Dermis blood vessel endothelial cell (primary cell): Measurements from ENCODE around the gene PSMD14. TPM values are rescaled to one million over a fixed set of nuclear protein-coding genes. Genes with fewer than 3 reads are reported as not detected.
"Not testable (repeated sequence)": the region's sequence is repeated elsewhere in the genome, so short reads cannot be mapped to it uniquely, and the experiment has no call there.

Experiments
- DNase-seq: peaks from one replicate; pipeline ENCODE4 v3.0.0; 2010
- total RNA-seq: library from RNA; depleted of rRNA; stranded (reverse); fragments of >200 nt; gene quantifications from 2 replicates; pipeline ENCODE4 v1.2.3, GENCODE V29; 2014

PSMD14 gene
- total RNA-seq, 1 donor from 2014 or later: 82.7 TPM

DNA sequence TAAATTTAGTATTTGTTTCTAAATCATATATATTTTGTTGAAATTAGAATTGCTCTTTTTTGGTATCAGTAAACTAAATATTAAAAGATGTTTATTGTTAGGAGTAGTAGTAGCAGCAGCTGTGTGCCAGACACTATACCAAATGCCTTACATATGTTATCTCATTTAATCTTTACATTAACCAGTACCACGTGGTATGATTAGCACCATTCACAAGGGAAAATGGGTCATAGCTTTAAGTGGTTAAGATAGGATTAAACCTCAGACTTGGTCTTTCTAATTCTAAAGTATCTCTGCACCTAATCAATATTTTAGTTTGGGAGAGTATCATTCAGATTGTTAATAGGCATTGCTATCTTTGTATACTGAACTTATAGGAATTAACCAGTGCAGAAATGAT lies 29.0 kb downstream of the PSMD14 start:
- DNase-seq: no peak

DNA sequence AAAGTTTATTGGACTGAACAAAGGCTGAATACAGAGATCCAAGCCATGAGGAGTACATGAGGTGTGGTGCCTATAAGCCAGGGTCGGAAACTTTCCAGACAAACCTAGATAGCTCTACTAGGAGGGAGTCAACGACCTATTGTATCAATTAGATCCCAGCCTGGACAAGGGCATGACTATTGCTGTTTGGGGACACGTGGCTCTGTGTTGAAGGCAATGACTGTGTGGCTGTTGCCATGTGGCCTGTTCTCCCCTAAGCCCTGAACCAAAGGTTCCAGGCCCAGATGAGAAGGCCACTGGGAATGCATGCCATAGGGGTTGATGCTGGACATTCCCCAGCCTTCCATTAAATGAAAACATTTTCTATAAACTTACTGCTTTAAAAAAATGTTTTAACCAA lies 31.3 kb downstream of the PSMD14 start:
- DNase-seq: not testable (repeated sequence)

DNA sequence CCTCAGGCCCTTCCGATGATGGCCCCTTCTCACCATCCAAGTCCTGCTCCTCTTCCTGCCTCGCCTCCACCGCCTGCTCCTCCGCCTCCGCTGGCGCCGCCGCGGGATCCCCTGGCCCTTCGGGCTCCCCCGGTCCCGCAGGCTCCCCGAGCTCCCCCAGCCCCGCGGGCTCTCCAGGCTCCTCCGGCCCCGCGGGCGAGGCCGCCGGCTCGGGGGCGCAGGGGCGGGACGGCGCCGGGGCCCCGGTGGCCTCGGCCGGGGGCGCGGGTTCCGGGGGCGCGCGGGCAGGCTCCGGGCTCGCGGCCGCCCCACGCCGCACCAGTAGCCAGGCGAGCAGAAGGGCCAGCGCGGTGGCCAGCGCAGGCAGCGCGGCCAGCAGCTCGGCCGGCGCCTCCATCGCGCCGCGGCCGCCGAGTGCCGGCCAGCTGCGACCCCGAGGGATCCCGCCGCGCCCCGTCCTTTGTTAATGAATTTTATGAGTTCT lies 32.7 kb downstream of the PSMD14 start:
- DNase-seq: not testable (repeated sequence)

DNA sequence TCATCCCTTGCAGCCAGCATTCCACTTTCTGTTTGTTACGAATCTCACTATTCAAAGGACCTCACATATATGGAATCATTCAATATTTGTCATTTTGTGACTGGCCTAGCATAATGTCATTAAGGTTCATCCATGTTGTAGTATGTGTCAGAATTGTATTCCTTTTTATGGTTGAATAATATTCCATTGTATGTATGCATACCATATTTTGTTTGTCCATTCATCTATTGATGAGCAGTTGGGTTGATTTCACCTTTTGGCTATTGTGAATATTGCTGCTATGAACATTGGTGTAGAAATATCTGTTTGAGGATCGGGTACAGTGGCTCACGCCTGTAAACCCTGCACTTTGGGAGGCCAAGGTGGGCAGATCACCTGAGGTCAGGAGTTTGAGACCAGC lies 35.0 kb downstream of the PSMD14 start:
- no peak for DNase-seq

DNA sequence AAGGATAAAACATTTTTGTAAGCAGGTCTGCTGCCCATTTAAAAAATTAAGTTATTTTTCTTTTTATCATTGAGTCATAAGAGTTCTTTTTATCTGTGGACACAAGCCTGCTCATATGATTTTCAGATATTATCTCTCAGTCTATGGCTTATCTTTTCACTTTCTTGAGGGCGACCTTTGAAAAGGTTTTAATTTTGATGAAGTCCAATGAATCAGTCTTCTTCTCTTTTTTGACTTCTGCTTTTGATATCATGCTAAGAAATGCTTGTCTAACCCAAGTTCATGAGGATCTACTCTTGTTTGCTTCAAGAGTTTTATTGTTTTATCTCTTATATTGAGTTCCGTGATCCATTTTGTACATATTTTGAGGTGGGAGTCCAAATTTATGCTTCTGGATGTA lies 36.5 kb downstream of the PSMD14 start:
- no peak for DNase-seq

DNA sequence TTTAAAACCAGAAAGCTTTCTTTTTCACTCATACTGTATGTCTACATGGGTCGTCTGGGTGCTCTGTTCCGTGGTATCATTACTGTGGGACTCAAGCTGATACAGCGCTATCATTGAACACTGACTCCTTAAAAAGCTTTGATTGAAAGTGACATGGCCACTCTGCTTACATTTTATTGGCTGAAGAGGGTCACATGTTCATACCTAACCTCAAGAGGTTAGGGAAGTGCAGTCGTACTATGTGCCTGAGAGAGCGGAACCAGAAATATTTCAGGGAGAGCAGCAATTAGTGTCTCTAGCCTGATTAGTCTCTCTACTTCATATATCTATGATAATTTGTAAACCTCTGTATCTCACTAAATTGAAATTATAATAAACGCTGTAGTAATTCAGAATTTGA lies 43.5 kb downstream of the PSMD14 start:
- DNase-seq: no peak

DNA sequence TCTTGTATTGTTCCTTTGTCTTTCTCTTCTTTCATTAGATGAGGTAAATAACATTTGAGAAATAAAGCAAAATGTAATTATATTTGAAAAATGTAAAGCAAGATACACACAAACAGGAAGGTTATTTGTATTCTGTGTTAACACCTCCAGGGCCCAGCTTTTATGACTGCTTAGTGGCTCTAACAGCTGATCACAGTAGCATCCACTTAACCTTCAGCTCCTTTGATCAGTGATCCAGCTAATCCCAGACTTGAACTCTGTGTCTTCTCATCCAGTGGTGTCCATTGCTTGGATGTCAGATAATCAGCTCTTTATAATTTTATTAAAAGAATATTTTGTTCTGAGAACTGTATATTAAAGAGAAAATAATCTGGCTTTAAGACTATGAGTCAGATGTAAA lies 44.5 kb downstream of the PSMD14 start:
- no peak for DNase-seq

DNA sequence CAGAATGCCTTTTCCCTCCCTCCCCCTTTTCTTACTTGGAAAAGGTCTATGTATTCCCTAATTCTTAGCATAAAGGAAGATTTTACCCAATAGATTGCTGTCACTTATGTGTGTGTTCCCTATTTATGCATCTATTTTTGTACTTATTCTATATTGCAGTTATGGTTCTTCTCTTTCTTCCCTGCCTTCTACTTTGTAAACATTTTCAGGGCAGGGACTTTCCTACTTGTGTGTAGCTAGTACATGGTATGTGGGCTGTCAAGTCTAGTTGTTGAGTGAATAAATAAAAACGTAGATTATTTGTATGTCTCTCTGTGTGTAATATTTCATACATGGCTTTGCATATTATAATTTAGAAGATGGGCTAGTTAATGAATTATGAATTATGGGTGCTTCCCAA lies 45.3 kb downstream of the PSMD14 start:
- no peak for DNase-seq

DNA sequence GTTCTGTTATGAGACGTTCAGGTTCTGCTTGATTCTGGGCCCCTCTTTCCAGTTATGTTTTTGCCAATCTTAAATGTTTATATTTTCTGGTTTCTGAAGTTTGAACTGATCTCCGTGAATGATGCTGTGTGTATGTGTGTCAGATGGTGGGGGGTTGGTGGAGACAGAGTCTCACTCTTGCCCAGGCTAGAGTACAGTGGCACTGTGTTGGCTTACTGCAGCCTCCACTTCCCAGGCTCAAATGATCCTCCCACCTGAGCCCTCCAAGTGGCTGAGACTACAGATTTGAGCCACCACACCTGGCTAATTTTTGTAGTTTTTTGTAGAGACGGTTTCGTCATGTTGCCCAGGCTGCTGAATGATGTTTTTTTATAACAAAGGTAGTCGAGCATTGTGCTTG lies 45.9 kb downstream of the PSMD14 start:
- DNase-seq: no peak

DNA sequence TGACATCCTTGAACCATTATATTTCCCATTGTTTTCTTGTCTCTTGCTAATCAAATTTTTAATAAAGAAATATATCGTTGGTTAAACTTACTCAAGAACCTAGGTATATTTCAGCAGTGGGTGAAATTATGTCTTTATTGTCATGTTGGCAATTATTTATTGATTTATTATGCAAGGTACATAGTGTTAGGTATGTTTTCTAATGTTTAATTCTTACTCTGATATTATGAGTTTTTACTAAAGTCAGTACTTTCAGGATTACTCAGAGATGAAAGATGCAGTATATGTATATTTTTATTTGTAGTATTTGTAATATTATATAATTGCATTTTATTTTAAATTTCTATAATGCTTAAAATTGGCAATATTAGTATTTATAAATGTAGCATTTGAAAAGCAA lies 46.9 kb downstream of the PSMD14 start:
- DNase-seq: no peak

DNA sequence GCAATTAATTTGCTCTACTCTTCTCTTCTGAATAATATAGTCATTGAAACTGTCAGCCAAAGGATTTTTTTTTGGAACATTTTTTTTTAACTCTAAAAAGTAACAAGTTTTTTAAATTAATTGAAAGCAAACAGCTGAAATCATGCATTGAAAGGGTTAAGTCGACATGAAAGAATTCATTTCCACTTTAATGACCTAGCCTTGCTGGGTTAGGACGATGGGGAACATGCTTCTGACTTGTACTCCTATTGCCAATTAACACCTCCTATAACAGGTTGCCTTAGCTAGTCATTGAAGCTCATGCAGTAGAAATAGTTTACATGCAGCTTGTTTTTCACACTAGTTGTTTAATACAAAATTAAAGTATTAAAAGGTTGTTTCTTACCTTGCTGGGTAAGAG lies 47.8 kb downstream of the PSMD14 start:
- no peak for DNase-seq

DNA sequence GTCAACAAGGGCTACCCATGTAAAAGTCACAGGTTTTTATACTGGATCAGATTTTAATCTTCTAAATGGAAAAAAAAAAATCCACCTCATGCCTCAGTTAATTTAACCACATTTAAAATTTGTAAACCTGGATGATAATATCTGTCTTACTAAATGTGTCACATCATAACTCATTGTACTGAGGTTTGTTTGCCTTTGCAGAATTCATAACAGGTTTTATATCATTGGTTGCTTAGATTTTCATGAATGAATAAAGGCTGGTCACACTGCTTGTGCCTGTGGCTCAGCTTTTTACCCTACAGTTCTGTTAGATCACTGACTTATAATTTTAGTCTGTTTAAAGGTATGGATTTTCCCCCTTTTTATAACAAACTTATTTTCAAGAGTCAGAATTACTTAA lies 48.9 kb downstream of the PSMD14 start:
- no peak for DNase-seq

DNA sequence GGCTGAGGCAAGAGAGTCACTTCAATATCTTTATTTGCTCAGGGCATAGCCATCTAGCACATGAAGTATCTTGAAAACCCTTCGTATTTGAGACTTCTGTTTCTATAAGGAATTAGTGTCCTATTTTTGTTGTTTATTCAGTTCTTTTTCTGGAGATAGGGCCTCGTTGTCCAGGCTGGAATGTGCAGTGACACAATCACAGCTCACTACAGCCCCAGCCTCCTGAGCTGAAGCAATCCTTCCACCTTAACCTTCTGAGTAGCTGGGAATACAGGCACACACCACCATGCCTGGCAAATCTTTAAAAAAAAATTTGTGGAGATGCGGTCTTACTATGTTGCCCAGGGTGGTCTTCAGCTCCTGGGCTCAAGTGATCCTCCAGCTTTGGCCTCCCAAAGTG lies 50.6 kb downstream of the PSMD14 start:
- no peak for DNase-seq

DNA sequence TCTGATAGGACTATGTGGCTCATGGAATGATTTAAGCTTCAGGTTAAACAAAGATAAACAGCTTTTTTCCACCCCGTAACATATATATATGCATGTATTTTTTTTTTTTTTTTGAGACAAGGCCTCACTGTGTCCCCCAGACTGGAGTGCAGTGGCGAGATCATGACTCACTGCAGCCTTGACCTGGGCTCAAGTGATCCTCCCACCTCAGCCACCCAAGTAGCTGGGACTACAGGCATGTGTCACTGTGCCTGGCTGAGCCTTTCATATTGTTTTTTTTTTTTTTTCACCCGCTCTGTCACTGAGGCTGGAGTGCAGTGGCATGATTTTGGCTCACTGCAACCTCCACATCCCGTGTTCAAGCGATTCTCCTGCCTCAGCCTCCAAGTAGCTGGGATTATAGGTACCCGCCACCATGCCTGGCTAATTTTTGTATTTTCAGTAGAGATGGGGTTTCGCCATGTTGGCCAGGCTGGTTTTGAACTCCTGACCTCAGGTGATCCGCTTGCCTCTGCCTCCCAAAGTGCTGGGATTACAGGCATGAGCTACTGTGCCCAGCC lies 52.0 kb downstream of the PSMD14 start:
- not testable (repeated sequence) for DNase-seq

DNA sequence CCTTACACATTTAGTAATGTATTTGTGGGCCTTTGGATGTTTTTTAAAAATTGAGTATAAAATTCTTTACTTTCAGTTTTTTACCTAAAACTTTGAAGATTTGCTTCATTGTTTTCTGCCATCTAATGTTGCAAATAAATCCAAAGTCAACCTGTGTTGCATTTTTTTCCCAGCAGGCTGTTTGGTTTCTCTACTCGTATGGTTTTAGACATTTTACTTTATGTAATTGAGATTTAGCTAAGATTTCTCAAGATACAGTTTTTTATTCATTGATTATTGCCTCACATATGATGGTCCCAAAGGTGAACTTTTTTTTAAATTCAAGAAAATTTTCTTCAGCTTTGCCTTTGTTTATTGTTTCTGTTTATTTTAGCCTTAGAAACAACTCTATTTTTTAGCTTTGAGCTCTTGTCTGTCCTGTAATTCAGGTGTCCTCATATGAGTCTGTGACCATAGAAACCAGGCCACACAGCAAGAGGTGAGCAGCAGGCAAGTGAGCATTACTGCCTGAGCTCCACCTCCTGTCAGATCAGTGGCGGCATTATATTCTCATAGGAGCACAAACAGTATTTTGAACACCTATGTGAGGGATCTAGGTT lies 54.4 kb downstream of the PSMD14 start:
- no peak for DNase-seq

DNA sequence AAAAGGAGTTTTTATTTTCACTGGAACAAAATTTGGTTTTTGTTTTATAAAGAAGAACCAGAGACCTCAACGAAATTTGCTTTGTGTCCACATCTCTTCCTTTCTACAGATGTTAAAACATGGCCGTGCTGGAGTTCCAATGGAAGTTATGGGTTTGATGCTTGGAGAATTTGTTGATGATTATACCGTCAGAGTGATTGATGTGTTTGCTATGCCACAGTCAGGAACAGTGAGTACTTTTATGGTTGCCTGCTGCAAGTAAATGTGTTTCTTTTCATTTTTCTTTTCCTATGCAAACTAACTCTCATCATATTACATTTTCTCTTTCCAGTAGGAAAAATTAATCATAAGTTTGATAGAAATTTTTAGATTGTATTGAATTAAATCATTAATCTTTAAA lies 59.5 kb downstream of the PSMD14 start:
- no peak for DNase-seq

DNA sequence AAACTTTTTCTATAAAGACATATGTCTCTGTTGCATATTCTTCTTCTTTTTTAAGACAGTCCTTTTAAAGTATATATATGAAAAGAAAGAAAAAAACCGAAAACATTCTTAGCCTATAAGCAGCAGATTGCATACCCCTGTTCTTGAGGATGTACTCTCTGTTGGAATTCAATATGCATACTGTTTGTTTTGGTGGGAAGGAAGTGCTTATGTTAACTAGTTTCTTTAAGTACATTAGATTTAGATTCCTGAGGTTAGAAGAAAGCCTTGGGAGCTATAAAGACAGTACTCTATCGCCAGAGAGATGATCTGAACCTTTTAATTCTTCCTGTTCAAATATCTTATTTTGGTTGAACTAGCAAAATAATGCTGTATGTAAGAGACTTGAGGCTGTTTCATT lies 61.1 kb downstream of the PSMD14 start:
- no peak for DNase-seq

DNA sequence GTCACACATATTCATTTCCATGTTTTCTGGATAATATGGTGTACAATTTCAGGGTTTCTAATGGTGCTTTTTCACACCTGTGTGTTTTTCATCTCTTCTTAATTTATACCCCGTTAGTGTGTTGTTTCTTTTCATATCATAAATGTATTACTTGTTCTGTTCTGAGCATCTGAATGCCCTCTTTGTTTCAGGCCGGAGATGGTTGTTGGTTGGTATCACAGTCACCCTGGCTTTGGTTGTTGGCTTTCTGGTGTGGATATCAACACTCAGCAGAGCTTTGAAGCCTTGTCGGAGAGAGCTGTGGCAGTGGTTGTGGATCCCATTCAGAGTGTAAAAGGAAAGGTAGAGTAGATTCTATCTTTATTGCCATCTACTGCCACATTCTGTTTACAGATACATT lies 62.8 kb downstream of the PSMD14 start:
- no peak for DNase-seq

DNA sequence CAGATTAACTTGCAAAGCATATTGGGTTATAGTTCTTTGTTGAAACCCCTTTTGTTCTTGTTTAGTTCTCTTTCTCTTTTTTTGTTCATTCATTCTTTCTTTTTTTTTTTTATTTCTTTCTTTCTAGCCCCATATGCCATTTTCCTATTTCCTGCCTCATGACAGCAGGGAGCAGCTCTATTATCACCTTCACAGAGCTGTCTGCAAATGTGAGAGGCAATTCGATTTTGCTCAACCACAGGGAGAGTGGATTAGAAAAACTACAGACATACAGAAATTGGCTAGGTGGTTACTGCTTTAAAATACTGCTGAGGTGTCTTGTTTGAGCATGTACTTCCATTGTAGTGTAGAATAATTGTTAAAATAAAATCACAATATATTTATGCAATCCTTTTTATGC lies 63.6 kb downstream of the PSMD14 start:
- DNase-seq: no peak

DNA sequence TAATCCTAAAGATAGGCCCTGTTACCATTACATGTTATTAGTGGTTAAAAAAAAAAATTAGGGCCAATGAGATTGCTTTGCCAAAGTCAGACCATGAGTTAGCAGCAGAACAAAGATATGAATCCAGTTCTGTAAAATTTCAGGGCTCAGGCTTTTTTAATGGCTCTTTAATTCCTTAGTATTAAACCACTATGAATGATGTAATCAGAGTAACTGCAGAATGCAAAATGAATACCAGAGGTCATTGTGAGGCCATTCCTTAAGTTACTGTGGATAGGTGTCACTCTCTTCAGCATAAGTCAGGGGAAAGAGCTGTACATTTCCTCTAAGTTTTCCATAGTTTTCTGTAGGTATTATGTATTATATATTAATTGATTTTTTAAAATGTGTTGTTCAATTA lies 65.7 kb downstream of the PSMD14 start:
- DNase-seq: peak; percentile 3

DNA sequence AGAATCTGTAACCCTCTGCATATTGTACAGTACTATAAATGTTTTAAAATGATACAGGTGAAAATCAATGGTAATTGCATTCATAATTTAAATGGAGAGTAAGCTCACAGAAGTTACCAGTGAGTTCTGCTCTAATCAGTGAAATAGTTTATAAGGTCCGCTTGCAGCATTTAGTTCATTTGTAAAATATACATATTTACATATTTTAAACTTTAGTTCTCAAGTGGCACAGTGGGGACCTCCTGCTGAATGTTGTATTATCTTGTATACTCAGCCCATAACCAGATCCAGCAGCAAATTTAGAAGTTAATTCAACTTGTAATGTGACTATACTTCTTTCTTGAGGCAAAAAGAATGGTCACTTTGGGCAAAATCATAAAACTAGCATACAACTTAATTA lies 66.2 kb downstream of the PSMD14 start:
- no peak for DNase-seq

DNA sequence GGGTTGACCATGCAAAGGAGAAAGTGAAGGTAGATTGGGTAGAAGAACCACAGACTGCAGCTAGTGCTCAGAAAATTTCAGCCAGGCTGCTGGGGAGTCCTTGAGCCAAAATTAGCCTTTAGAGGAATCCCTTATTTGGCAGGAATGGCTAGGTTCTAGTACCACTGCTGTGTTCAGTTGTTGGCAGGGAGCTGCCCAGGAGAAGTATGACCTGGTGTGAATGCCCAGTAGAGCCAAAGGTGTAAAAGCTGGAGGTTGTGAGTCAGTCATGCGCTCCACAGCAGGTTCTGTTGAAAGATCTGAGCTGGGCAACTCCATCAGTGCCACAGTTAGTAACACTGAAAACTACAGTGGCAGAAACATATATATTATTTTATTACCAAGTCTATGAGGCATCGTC lies 71.5 kb downstream of the PSMD14 start:
- DNase-seq: no peak

DNA sequence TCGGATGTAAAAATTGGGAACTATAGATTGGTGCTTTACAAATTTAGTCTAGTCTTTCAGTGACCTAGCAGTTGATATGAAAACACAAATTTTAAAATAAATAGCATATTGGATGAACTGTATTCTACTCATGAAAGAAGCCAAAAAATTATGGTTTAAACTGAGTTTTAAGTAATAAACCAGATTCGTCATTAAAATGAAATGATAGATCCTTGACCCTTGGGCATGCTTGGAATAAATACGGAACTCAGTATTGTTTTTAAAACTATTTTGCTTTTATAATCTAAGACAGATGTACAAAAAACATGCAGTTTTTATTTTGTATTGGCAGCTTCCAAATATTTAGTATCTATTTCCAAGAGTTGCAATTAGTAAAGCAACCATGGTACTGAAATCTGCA lies 73.3 kb downstream of the PSMD14 start:
- DNase-seq: no peak

DNA sequence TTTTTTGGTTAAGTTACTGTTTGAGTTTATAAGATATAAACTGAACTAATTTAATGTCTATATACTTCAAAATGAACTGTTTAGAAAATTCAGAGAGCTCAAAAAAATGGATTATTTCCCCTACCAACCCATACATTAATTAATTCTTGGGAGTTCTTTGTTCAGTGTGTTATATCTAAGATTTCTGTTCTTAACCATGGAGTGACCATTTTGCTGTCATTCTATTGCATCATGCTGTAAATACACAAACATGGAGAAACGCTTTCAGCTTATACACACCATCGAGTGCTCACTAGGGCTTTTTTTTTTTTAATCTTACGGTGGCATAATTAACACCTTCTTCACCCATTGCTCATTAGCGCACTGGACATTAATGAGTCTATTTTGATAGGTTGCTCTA lies 74.5 kb downstream of the PSMD14 start:
- no peak for DNase-seq

DNA sequence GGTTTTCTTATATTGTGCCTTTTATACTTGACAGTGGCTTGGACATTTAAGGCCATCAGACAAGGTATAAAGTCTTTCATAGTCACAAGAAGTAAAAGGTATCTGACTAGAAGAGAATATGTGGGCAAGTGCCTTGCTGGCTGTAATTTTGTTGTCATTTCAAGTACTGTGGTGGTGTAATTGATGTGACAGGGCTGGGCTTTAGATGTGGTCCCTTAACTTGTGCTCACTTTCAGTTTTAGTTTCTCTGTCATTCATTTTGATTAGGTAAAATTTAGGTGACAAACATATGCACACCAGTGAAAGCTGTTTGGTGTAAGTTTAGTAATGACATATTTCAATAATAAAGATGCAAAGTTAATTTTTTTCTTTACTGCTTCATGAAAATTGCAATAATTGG lies 76.6 kb downstream of the PSMD14 start:
- no peak for DNase-seq
